GM12878 (cell line): ENCODE data around the gene MDH1B. TPM values are rescaled to one million over a fixed set of nuclear protein-coding genes. Genes with fewer than 3 reads are reported as not detected.
"Not testable (repeated sequence)": the region's sequence is repeated elsewhere in the genome, so short reads cannot be mapped to it uniquely, and the experiment has no call there.

Source experiments
- ATAC-seq: fragments of 200-7000 bp; cut with Tn5 transposase; 3 replicates; pipeline ENCODE4 v1.9.1; 2020; ENCODE audit warnings: mild to moderate bottlenecking, moderate library complexity
- BruUV-seq: library from RNA; stranded (reverse); fragments of 400-500 nt; replicated peaks from 2 replicates; lab custom pipeline; 2021; lab: Mats Ljungman, UMichigan
- CTCF ChIA-PET: fragments of 300-600 bp; sonication (Branson Sonifier 250); formaldehyde crosslinking; extraction: SDS; loops from one replicate; lab custom pipeline; 2021; ENCODE audit warnings: inconsistent platforms; lab: Yijun Ruan, JAX
- POLR2A ChIA-PET: fragments of 350-600 bp; formaldehyde crosslinking; extraction: SDS; loops from one replicate; lab custom pipeline; 2021; ENCODE audit warnings: inconsistent platforms; lab: Charles Lee
- RAD21 ChIA-PET: fragments of 300-600 bp; sonication (Branson Sonifier 250); formaldehyde crosslinking; loops from one replicate; lab custom pipeline; 2023; ENCODE audit warnings: antibody characterized with exemption; ENCODE audit not compliant: unreplicated experiment; lab: Charles Lee
- SMC1A ChIA-PET: fragments of 300-600 bp; sonication (Branson Sonifier 250); formaldehyde crosslinking; loops from one replicate; lab custom pipeline; 2023; ENCODE audit not compliant: unreplicated experiment, uncharacterized antibody; lab: Charles Lee
- DNase-seq: peaks from one replicate; pipeline ENCODE4 v3.0.0-alpha.2; 2011; ENCODE audit warnings: low read depth, low spot score
- FAIRE-seq: peaks from 3 replicates; lab custom pipeline; 2011; peaks lifted over from hg19 to GRCh38; lab: Jason Lieb, UNC
- H2AFZ ChIP-seq: 2 replicates; pipeline ENCODE4 v1.6.0; 2011; ENCODE audit warnings: low read depth, low read length, control low read depth; ENCODE audit not compliant: control insufficient read depth
- H3K27ac ChIP-seq: 2 replicates; pipeline ENCODE4 v1.5.1; 2011; ENCODE audit warnings: control low read depth; ENCODE audit not compliant: control insufficient read depth, insufficient read depth
- H3K27me3 ChIP-seq, 2 experiments: replicated peaks in 1 of 2; 2 replicates each; pipeline versions ENCODE4 v1.6.0 to v1.6.1; 2011; ENCODE audit warnings: low read length in 1 of 2; ENCODE audit not compliant: control insufficient read depth in 2 of 2, insufficient read depth in 2 of 2
- H3K36me3 ChIP-seq, 2 experiments: 2 replicates each; pipeline ENCODE4 v1.5.1; 2011; ENCODE audit warnings: low read length in 1 of 2; ENCODE audit not compliant: control insufficient read depth in 2 of 2, insufficient read depth in 2 of 2
- H3K4me1 ChIP-seq: 2 replicates; pipeline ENCODE4 v1.6.1; 2011; ENCODE audit warnings: mild to moderate bottlenecking, low read length, moderate library complexity, mixed read lengths; ENCODE audit not compliant: control insufficient read depth, insufficient read depth
- H3K4me2 ChIP-seq: 2 replicates; pipeline ENCODE4 v1.6.0; 2011; ENCODE audit warnings: control low read depth; ENCODE audit not compliant: control insufficient read depth, insufficient read depth
- H3K4me3 ChIP-seq: fragments of 200-600 bp; sonication (generic); 2 replicates; pipeline ENCODE4 v1.5.1; 2016
- H3K79me2 ChIP-seq: 2 replicates; pipeline ENCODE4 v1.6.0; 2011; ENCODE audit warnings: low read length; ENCODE audit not compliant: control insufficient read depth, insufficient read depth
- H3K9ac ChIP-seq: 2 replicates; pipeline ENCODE4 v1.8.0; 2011; ENCODE audit warnings: low read length, control low read depth, mixed read lengths; ENCODE audit not compliant: control insufficient read depth, insufficient read depth
- H3K9me3 ChIP-seq: replicated peaks from 3 replicates; pipeline ENCODE4 v1.5.1; 2011; ENCODE audit warnings: mild to moderate bottlenecking, low read length; ENCODE audit not compliant: control insufficient read depth, insufficient read depth
- H4K20me1 ChIP-seq: 2 replicates; pipeline ENCODE4 v1.6.0; 2011; ENCODE audit not compliant: control insufficient read depth, insufficient read depth
- WGBS: methylation state at CpG from one replicate; pipeline ENCODE4 v1.1.6; 2016; ENCODE audit warnings: low lambda C conversion rate; ENCODE audit not compliant: insufficient replicate concordance, insufficient coverage; ENCODE audit errors: missing lambda C conversion rate; 5-methylcytosine and 5-hydroxymethylcytosine counted together
- in situ Hi-C: fragments of 300-500 bp; cut with MboI; formaldehyde crosslinking; loops from 9 replicates; pipeline ENCODE4 v1.14.3; 2018; ENCODE audit warnings: mixed read lengths
- intact Hi-C: fragments of 100-400 bp; cut with micrococcal nuclease; formaldehyde crosslinking; loops from one replicate; pipeline ENCODE4 v1.14.2; 2022; ENCODE audit not compliant: unreplicated experiment
- polyA plus RNA-seq, 11 experiments: library from polyadenylated mRNA; depleted of rRNA in 4 of 11; unstranded in 6 of 11; stranded (reverse) in 5 of 11; fragments of >200 nt; fragmentation: Nextera tagmentation in 4 of 11; fragmentation: Illumina TruSeq in 1 of 11; extraction: Ambion mirVana in 4 of 11; extraction: Trizol in 1 of 11; gene quantifications; 1 replicate in 1 of 11; 2 replicates in 10 of 11; pipeline versions ENCODE4 v1.2.1 to v1.2.3, GENCODE V29; 2011 to 2016; ENCODE audit warnings: inconsistent platforms in 2 of 11, missing spikeins in 2 of 11, low read depth in 1 of 11
- total RNA-seq, 4 experiments: library from RNA; depleted of rRNA in 3 of 4; stranded (reverse); fragments of >200 nt in 3 of 4; fragmentation: Illumina TruSeq in 1 of 4; extraction: Trizol in 1 of 4; gene quantifications; 2 replicates each; pipeline versions ENCODE4 v1.2.1 to v1.2.3, GENCODE V29; 2013 to 2021

The MDH1B gene
- total and polyA plus RNA-seq, 10 of the 15 experiments (the other 5 are each of a cell fraction or from before 2014, with no cell fraction given) = 0.47 to 1.6 (median 0.98) TPM

DNA sequence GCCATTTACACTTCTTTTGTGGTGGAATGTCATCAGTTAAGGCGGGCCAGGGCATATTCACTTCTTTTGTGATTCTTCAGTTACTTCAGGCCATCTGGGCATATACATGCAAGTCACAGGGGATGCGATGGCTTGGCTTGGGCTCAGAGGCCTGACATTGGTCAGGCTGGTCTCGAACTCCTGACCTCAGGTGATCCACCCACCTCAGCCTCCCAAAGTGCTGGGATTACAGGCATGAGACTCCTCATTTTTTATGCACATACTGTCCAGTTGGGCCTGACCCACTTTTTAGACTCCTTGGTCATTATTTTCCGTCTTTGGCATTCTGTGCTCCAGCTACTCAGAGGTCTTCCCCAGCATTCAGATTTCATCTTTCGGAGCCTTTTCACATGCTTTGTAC is 47.3 kb upstream of the MDH1B start:
- H3K4me3 ChIP-seq, POLR2A ChIA-PET, H3K4me1 ChIP-seq, H3K27me3 ChIP-seq, CTCF ChIA-PET, BruUV-seq, intact Hi-C loops, H3K9ac ChIP-seq, H2AFZ ChIP-seq, H3K79me2 ChIP-seq, DNase-seq, H4K20me1 ChIP-seq, RAD21 ChIA-PET, FAIRE-seq, H3K27ac ChIP-seq, H3K4me2 ChIP-seq, H3K9me3 ChIP-seq, SMC1A ChIA-PET, ATAC-seq, in situ Hi-C loops, H3K36me3 ChIP-seq: not testable (repeated sequence)
- 86% methylated on average over 5 of the region's 5 CpGs for WGBS

DNA sequence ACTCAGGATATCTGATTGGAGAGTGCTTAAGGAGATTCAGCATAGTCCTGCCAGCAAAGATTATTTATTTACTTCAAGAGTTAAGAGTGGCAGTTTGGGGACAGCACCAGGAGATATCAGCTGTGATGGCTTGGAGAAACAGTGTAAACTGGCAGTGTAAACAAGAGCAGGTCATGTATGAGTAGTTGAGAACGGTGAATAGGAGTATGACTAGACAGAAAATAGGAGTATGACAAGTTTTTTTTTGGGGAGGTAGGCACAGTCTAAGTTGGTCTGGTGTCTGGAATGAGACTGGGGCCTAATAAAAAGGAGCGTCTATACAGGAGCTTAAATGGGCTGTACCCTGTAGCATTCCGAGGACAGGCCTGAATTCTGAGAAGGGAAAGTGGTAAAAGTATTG is 42.5 kb upstream of the MDH1B start:
- ATAC-seq, H4K20me1 ChIP-seq, H3K27me3 ChIP-seq, H3K4me1 ChIP-seq, H3K79me2 ChIP-seq, SMC1A ChIA-PET, H3K9ac ChIP-seq, CTCF ChIA-PET, H3K9me3 ChIP-seq, POLR2A ChIA-PET, BruUV-seq, in situ Hi-C loops, FAIRE-seq, H2AFZ ChIP-seq, H3K4me3 ChIP-seq, H3K4me2 ChIP-seq, DNase-seq, RAD21 ChIA-PET, H3K27ac ChIP-seq, H3K36me3 ChIP-seq: not testable (repeated sequence)
- intact Hi-C loops = loop anchor here (10.0 kb wide), 2 partner anchors 267 to 547 kb away; no protein-coding TSS in a partner anchor
- WGBS = 50% methylated on average over 2 of the region's 3 CpGs
